Activated CD4-positive, alpha-beta T cell treated with anti-CD3 and anti-CD28 coated beads, Interleukin-2, amount 10 ng/mL, durations not matched to agents 7 days and 5 days (primary cell): Measurements from ENCODE around the gene UBE2D2. TPM values are rescaled to one million over a fixed set of nuclear protein-coding genes. Genes with fewer than 3 reads are reported as not detected.
"Not testable (repeated sequence)": the region's sequence is repeated elsewhere in the genome, so short reads cannot be mapped to it uniquely, and the experiment has no call there.

Experiments
- CTCF ChIA-PET: fragments of 350-600 bp; sonication (Branson Sonifier 250); formaldehyde crosslinking; loops from one replicate; lab custom pipeline; 2021; ENCODE audit warnings: antibody characterized with exemption; lab: Charles Lee
- POLR2A ChIA-PET: fragments of 350-600 bp; sonication (Branson Sonifier 250); formaldehyde crosslinking; loops from one replicate; lab custom pipeline; 2021; ENCODE audit warnings: antibody characterized with exemption; lab: Charles Lee
- DNase-seq: peaks from one replicate; pipeline ENCODE4 v3.0.0-alpha.2; 2020
- H3K27ac Mint-ChIP-seq: one replicate; pipeline ENCODE4 v1.8.0; 2021; ENCODE audit warnings: mild to moderate bottlenecking, moderate library complexity, mixed read lengths
- H3K27me3 Mint-ChIP-seq: one replicate; pipeline ENCODE4 v1.8.0; 2021; ENCODE audit warnings: mixed read lengths
- H3K36me3 Mint-ChIP-seq: one replicate; pipeline ENCODE4 v1.8.0; 2021; ENCODE audit warnings: low read depth, mixed read lengths
- H3K4me1 Mint-ChIP-seq: one replicate; pipeline ENCODE4 v1.8.0; 2021; ENCODE audit warnings: mixed read lengths
- H3K4me3 Mint-ChIP-seq: one replicate; pipeline ENCODE4 v1.8.0; 2021; ENCODE audit warnings: mild to moderate bottlenecking, moderate library complexity, mixed read lengths
- H3K9me3 Mint-ChIP-seq: one replicate; pipeline ENCODE4 v1.8.0; 2021; ENCODE audit warnings: mixed read lengths
- total RNA-seq, 2 experiments: library from RNA; stranded (reverse); gene quantifications; one replicate each; pipeline ENCODE4 v1.2.3, GENCODE V29; 2021

Gene UBE2D2
- total RNA-seq: 100 to 1,000 TPM; 231 to 265 TPM

DNA sequence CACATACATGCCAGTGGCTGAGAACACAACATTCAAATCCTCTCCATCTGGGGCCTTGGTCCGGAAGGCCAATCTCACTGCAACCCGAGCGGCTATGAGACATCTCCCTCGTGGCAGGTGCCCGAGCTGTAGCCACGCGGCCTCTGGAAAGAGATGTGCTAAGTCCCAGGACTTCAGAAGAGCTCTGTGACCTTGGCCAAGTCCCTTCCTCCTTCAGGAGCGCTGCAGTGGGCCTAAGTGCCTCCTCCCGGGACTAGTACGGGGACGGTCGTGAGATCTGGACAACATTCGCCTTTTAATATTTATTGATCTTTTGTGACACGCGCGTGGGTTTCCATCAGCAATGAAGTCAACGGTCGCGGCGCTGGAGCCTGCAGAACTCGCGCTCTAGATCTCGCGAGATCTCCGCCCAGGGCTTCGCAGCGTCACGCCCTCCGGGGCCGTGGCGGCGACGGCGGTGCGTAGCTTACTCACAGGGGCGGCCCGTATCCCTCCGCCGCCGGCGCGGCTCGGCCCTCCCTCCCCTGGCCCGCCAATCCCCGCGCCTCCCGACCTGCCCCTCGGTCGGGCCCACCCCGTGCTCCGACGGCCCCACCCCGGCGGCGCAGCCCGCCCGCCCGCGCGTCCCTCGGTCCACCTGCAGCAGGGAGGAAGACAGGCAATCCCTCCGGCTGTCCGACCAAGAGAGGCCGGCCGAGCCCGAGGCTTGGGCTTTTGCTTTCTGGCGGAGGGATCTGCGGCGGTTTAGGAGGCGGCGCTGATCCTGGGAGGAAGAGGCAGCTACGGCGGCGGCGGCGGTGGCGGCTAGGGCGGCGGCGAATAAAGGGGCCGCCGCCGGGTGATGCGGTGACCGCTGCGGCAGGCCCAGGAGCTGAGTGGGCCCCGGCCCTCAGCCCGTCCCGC, at the start of gene UBE2D2:
Gene UBE2D2 (plus strand): TSS at position 588 of the 903 bp plus-strand sequence. CDS start 453 bp downstream, outside the sequence.
- DNase-seq: peak; percentile 97
- peak within 1 kb of the TSS; percentile 96 for H3K27ac Mint-ChIP-seq
- H3K9me3 Mint-ChIP-seq: no peaks in the 10 kb centered on the region
- ChIA-PET CTCF (interaction anchor here (0.7 to 3.0 kb wide), 11 partner anchors 10 to 248 kb away, joined by 3 to 10 read pairs (median 4); no protein-coding TSS in a partner anchor), POLR2A (interaction anchor here (0.6 to 1.3 kb wide), 3 partner anchors 9 to 48 kb away, joined by 3 to 7 read pairs (median 6); no protein-coding TSS in a partner anchor)
- H3K27me3 Mint-ChIP-seq: no peaks in the 10 kb centered on the region
- peaks cover 37% of the 10 kb centered on the region for H3K4me1 Mint-ChIP-seq
- peaks cover 32% of the 10 kb centered on the region for H3K36me3 Mint-ChIP-seq
- H3K4me3 Mint-ChIP-seq: peak within 1 kb of the TSS; percentile 89

GRCh38 chr5:139512786-139513390, 48.3 kb upstream of the UBE2D2 start:
- Mint-ChIP-seq H3K27me3 (no peaks in the 10 kb centered on the region), H3K9me3 (peaks cover 5% of the 10 kb centered on the region), H3K4me1 (peaks cover 48% of the 10 kb centered on the region), H3K36me3 (peaks cover 7% of the 10 kb centered on the region), H3K27ac (peak overlapping the region; percentile 70), H3K4me3 (no peak overlapping the region)
- POLR2A ChIA-PET: no interaction called here
- no peak for DNase-seq
- CTCF ChIA-PET: interaction anchor here (0.6 to 8.2 kb wide), 27 partner anchors 9 to 253 kb away, joined by 3 to 170 read pairs (median 8); partner anchors contain the start of genes DNAJC18, SPATA24, STING1 and UBE2D2

DNA sequence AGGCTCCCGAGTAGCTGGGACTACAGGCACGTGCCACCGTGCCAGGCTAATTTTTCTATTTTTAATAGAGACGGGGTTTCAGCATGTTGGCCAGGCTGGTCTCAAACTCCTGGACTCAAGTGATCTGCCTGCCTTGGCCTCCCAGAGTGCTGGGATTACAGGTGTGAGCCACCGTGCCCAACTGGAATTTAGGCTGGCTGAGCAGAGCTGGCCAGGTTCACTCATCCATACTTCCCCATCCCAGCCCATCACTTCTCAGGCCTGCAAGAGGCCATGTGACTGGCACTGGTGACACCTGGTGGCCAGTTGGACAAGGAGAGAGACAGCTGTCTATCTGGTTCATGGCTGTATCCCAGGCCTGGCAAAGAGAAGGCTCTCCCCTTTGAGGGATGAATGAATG, 47.7 kb upstream of the UBE2D2 start:
- H3K9me3 Mint-ChIP-seq, H3K36me3 Mint-ChIP-seq, H3K4me3 Mint-ChIP-seq, H3K27me3 Mint-ChIP-seq, POLR2A ChIA-PET: not testable (repeated sequence)
- H3K27ac Mint-ChIP-seq: peak overlapping the region; percentile 39
- H3K4me1 Mint-ChIP-seq: peaks cover 52% of the 10 kb centered on the region
- CTCF ChIA-PET: interaction anchor here (0.6 to 8.2 kb wide), 34 partner anchors 9 to 252 kb away, joined by 3 to 170 read pairs (median 6); partner anchors contain the start of genes DNAJC18, SMIM33, SPATA24 and STING1
- DNase-seq: peak; percentile 85

- H3K4me1 Mint-ChIP-seq: peaks cover 58% of the 10 kb centered on the region
- H3K27ac Mint-ChIP-seq: peak overlapping the region; percentile 39
- H3K9me3 Mint-ChIP-seq: peaks cover 5% of the 10 kb centered on the region
Observed at GRCh38 chr5:139513852-139514485, 47.2 kb upstream of the UBE2D2 start.

GRCh38 chr5:139514486-139514856, 46.7 kb upstream of the UBE2D2 start:
- Mint-ChIP-seq H3K9me3 (peaks cover 5% of the 10 kb centered on the region), H3K4me1 (peaks cover 58% of the 10 kb centered on the region), H3K36me3 (peaks cover 10% of the 10 kb centered on the region), H3K4me3 (no peak overlapping the region), H3K27me3 (peaks cover under 1% of the 10 kb centered on the region), H3K27ac (no peak overlapping the region)
- peak; percentile 12 for DNase-seq
- CTCF ChIA-PET: interaction anchor here (0.6 to 8.2 kb wide), 28 partner anchors 11 to 1021 kb away, joined by 3 to 170 read pairs (median 7); partner anchors contain the start of genes DNAJC18, SMIM33, SPATA24 and STING1
- POLR2A ChIA-PET: no interaction called here

More at GRCh38 chr5:139513852-139514485, 47.2 kb upstream of the UBE2D2 start:
- ChIA-PET POLR2A (no interaction called here), CTCF (interaction anchor here (0.6 to 8.2 kb wide), 32 partner anchors 10 to 252 kb away, joined by 3 to 170 read pairs (median 6); partner anchors contain the start of genes DNAJC18, SMIM33, SPATA24 and STING1)
- Mint-ChIP-seq H3K4me3 (no peak overlapping the region), H3K36me3 (peaks cover 10% of the 10 kb centered on the region), H3K27me3 (no peaks in the 10 kb centered on the region)
- no peak for DNase-seq

- Mint-ChIP-seq H3K36me3 (peaks cover 2% of the 10 kb centered on the region), H3K4me3 (peak overlapping the region; percentile 76), H3K27me3 (peaks cover 1% of the 10 kb centered on the region), H3K4me1 (peaks cover 28% of the 10 kb centered on the region), H3K9me3 (no peaks in the 10 kb centered on the region), H3K27ac (peak overlapping the region; percentile 89)
- peak; percentile 88 for DNase-seq
- CTCF ChIA-PET: interaction anchor here (0.6 to 8.2 kb wide), 20 partner anchors 11 to 182 kb away, joined by 3 to 170 read pairs (median 4); partner anchors contain the start of genes DNAJC18 and MZB1
- POLR2A ChIA-PET: no interaction called here
Observed at GRCh38 chr5:139517683-139518564, 43.2 kb upstream of the UBE2D2 start.

- H3K4me1 Mint-ChIP-seq: peaks cover 2% of the 10 kb centered on the region
- ChIA-PET CTCF (interaction anchor here (0.6 to 1.5 kb wide), 3 partner anchors 11 to 51 kb away, joined by 3 to 10 read pairs (median 3); no protein-coding TSS in a partner anchor), POLR2A (no interaction called here)
- H3K4me3 Mint-ChIP-seq: no peak overlapping the region
- no peaks in the 10 kb centered on the region for H3K9me3 Mint-ChIP-seq
- peaks cover 2% of the 10 kb centered on the region for H3K36me3 Mint-ChIP-seq
- no peak overlapping the region for H3K27ac Mint-ChIP-seq
- no peak for DNase-seq
- H3K27me3 Mint-ChIP-seq: peaks cover 1% of the 10 kb centered on the region
Observed at GRCh38 chr5:139523635-139524445, 37.3 kb upstream of the UBE2D2 start.

GRCh38 chr5:139524446-139524845, 36.7 kb upstream of the UBE2D2 start:
- Mint-ChIP-seq H3K4me1 (no peaks in the 10 kb centered on the region), H3K27ac (no peak overlapping the region), H3K4me3 (no peak overlapping the region), H3K9me3 (no peaks in the 10 kb centered on the region), H3K27me3 (peaks cover under 1% of the 10 kb centered on the region), H3K36me3 (no peaks in the 10 kb centered on the region)
- DNase-seq: no peak
- ChIA-PET POLR2A (no interaction called here), CTCF (no interaction called here)

DNA sequence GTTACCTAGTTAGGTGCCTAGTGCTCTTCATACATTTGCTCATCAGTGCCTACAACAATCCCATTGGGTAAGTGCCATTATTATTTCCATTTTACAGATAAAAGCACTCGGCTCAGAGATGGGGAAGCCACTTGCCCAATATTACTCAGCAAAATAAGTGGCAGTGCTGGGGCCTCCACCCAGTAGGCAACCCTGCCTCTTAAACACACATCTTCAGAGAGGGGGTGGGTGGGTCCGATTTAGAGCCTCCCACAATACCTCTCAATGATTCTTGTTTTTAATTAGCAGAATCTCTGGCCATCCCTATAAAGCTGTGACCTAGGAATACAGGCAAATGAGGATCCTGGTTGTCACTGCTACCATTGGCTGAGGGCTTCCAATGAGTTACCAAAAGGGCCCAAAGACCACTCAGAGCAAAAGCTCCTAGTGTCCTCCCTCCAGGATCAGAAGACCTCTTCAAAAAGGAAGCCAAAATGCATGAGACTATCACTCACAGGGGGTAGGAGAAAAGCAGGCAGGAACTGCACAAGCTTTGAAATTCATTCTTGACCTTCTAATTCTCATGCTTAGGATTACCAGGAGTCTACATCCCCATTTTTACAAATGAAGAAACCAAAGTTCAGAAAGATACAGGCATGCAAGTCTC, 36.1 kb upstream of the UBE2D2 start:
- no peaks in the 10 kb centered on the region for H3K27me3 Mint-ChIP-seq
- H3K27ac Mint-ChIP-seq: no peak overlapping the region
- POLR2A ChIA-PET: no interaction called here
- no peaks in the 10 kb centered on the region for H3K36me3 Mint-ChIP-seq
- no peak overlapping the region for H3K4me3 Mint-ChIP-seq
- H3K4me1 Mint-ChIP-seq: no peaks in the 10 kb centered on the region
- no peaks in the 10 kb centered on the region for H3K9me3 Mint-ChIP-seq
- CTCF ChIA-PET: no interaction called here
- no peak for DNase-seq

DNA sequence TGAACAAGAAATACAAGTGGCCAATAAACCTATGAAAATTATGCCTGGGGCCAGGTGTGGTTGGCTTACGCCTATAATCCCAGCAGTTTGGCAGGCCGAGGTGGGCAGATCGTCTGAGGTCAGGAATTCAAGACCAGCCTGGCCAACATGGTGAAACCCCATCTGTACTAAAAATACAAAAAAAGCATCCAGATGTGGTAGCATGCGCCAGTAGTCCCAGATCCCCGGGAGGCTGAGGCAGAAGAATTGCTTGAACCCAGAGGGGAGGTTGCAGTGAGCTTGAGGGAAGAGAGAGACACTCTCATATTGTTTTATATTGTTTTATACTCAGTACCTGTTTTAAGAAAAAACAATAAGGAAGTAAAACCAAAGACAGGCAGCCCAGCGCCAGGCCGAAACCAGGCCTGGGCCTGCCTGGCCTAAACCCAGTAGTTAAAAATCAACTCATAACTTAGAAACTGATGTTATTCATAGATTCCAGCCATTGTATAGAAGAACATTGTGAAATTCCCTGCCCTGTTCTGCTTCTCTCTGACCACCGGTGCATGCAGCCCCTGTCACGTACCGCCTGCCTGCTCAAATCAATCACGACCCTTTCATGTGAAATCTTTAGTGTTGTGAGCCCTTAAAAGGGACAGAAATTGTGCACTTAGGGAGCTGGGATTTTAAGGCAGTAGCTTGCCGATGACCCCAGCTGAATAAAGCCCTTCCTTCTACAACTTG, 35.4 kb upstream of the UBE2D2 start:
- H3K4me3 Mint-ChIP-seq, H3K27me3 Mint-ChIP-seq, H3K36me3 Mint-ChIP-seq, DNase-seq, H3K27ac Mint-ChIP-seq, H3K9me3 Mint-ChIP-seq, POLR2A ChIA-PET, CTCF ChIA-PET, H3K4me1 Mint-ChIP-seq: not testable (repeated sequence)
